GM12878 (cell line): Measurements from ENCODE around the gene MTFP1. TPM values are rescaled to one million over a fixed set of nuclear protein-coding genes. Genes with fewer than 3 reads are reported as not detected.

Source experiments
- ATAC-seq: fragments of 200-7000 bp; cut with Tn5 transposase; 3 replicates; pipeline ENCODE4 v1.9.1; 2020; ENCODE audit warnings: mild to moderate bottlenecking, moderate library complexity
- BruUV-seq: library from RNA; stranded (reverse); fragments of 400-500 nt; replicated peaks from 2 replicates; lab custom pipeline; 2021; lab: Mats Ljungman, UMichigan
- CTCF ChIA-PET: fragments of 300-600 bp; sonication (Branson Sonifier 250); formaldehyde crosslinking; extraction: SDS; loops from one replicate; lab custom pipeline; 2021; ENCODE audit warnings: inconsistent platforms; lab: Yijun Ruan, JAX
- POLR2A ChIA-PET: fragments of 350-600 bp; formaldehyde crosslinking; extraction: SDS; loops from one replicate; lab custom pipeline; 2021; ENCODE audit warnings: inconsistent platforms; lab: Charles Lee
- RAD21 ChIA-PET: fragments of 300-600 bp; sonication (Branson Sonifier 250); formaldehyde crosslinking; loops from one replicate; lab custom pipeline; 2023; ENCODE audit warnings: antibody characterized with exemption; ENCODE audit not compliant: unreplicated experiment; lab: Charles Lee
- SMC1A ChIA-PET: fragments of 300-600 bp; sonication (Branson Sonifier 250); formaldehyde crosslinking; loops from one replicate; lab custom pipeline; 2023; ENCODE audit not compliant: unreplicated experiment, uncharacterized antibody; lab: Charles Lee
- DNase-seq: peaks from one replicate; pipeline ENCODE4 v3.0.0-alpha.2; 2011; ENCODE audit warnings: low read depth, low spot score
- FAIRE-seq: peaks from 3 replicates; lab custom pipeline; 2011; peaks lifted over from hg19 to GRCh38; lab: Jason Lieb, UNC
- H2AFZ ChIP-seq: 2 replicates; pipeline ENCODE4 v1.6.0; 2011; ENCODE audit warnings: low read depth, low read length, control low read depth; ENCODE audit not compliant: control insufficient read depth
- H3K27ac ChIP-seq: 2 replicates; pipeline ENCODE4 v1.5.1; 2011; ENCODE audit warnings: control low read depth; ENCODE audit not compliant: control insufficient read depth, insufficient read depth
- H3K27me3 ChIP-seq, 2 experiments: replicated peaks in 1 of 2; 2 replicates each; pipeline versions ENCODE4 v1.6.0 to v1.6.1; 2011; ENCODE audit warnings: low read length in 1 of 2; ENCODE audit not compliant: control insufficient read depth in 2 of 2, insufficient read depth in 2 of 2
- H3K36me3 ChIP-seq, 2 experiments: 2 replicates each; pipeline ENCODE4 v1.5.1; 2011; ENCODE audit warnings: low read length in 1 of 2; ENCODE audit not compliant: control insufficient read depth in 2 of 2, insufficient read depth in 2 of 2
- H3K4me1 ChIP-seq: 2 replicates; pipeline ENCODE4 v1.6.1; 2011; ENCODE audit warnings: mild to moderate bottlenecking, low read length, moderate library complexity, mixed read lengths; ENCODE audit not compliant: control insufficient read depth, insufficient read depth
- H3K4me2 ChIP-seq: 2 replicates; pipeline ENCODE4 v1.6.0; 2011; ENCODE audit warnings: control low read depth; ENCODE audit not compliant: control insufficient read depth, insufficient read depth
- H3K4me3 ChIP-seq: fragments of 200-600 bp; sonication (generic); 2 replicates; pipeline ENCODE4 v1.5.1; 2016
- H3K79me2 ChIP-seq: 2 replicates; pipeline ENCODE4 v1.6.0; 2011; ENCODE audit warnings: low read length; ENCODE audit not compliant: control insufficient read depth, insufficient read depth
- H3K9ac ChIP-seq: 2 replicates; pipeline ENCODE4 v1.8.0; 2011; ENCODE audit warnings: low read length, control low read depth, mixed read lengths; ENCODE audit not compliant: control insufficient read depth, insufficient read depth
- H3K9me3 ChIP-seq: replicated peaks from 3 replicates; pipeline ENCODE4 v1.5.1; 2011; ENCODE audit warnings: mild to moderate bottlenecking, low read length; ENCODE audit not compliant: control insufficient read depth, insufficient read depth
- H4K20me1 ChIP-seq: 2 replicates; pipeline ENCODE4 v1.6.0; 2011; ENCODE audit not compliant: control insufficient read depth, insufficient read depth
- ATF3 ChIP-seq: IDR thresholded peaks from 2 replicates; pipeline ENCODE4 v1.6.1; 2011; ENCODE audit warnings: low read depth, mild to moderate bottlenecking, low read length, moderate library complexity, borderline replicate concordance; ENCODE audit errors: extremely low read depth
- BCL3 ChIP-seq: IDR thresholded peaks from 2 replicates; pipeline ENCODE4 v1.6.1; 2011; ENCODE audit warnings: borderline replicate concordance, low read depth, mild to moderate bottlenecking, moderate library complexity, low read length; ENCODE audit not compliant: insufficient read depth, poor library complexity, severe bottlenecking
- FOS ChIP-seq: IDR thresholded peaks from 3 replicates; pipeline ENCODE4 v1.6.1; 2011; ENCODE audit warnings: borderline replicate concordance; ENCODE audit not compliant: insufficient read length; ENCODE audit errors: extremely low read depth
- KDM1A ChIP-seq: fragments of 200-600 bp; sonication (generic); IDR thresholded peaks from 2 replicates; pipeline ENCODE4 v1.6.1; 2016; ENCODE audit warnings: borderline replicate concordance
- MTA3 ChIP-seq: IDR thresholded peaks from 2 replicates; pipeline ENCODE4 v1.6.1; 2012; ENCODE audit warnings: low read length, inconsistent platforms, borderline replicate concordance
- NR2C2 ChIP-seq: IDR thresholded peaks from 2 replicates; pipeline ENCODE4 v1.6.1; 2011; ENCODE audit warnings: borderline replicate concordance, low read depth; ENCODE audit not compliant: control insufficient read depth, insufficient read length
- WGBS: methylation state at CpG from one replicate; pipeline ENCODE4 v1.1.6; 2016; ENCODE audit warnings: low lambda C conversion rate; ENCODE audit not compliant: insufficient replicate concordance, insufficient coverage; ENCODE audit errors: missing lambda C conversion rate; 5-methylcytosine and 5-hydroxymethylcytosine counted together
- in situ Hi-C: fragments of 300-500 bp; cut with MboI; formaldehyde crosslinking; loops from 9 replicates; pipeline ENCODE4 v1.14.3; 2018; ENCODE audit warnings: mixed read lengths
- intact Hi-C: fragments of 100-400 bp; cut with micrococcal nuclease; formaldehyde crosslinking; loops from one replicate; pipeline ENCODE4 v1.14.2; 2022; ENCODE audit not compliant: unreplicated experiment
- polyA plus RNA-seq, 11 experiments: library from polyadenylated mRNA; depleted of rRNA in 4 of 11; unstranded in 6 of 11; stranded (reverse) in 5 of 11; fragments of >200 nt; fragmentation: Nextera tagmentation in 4 of 11; fragmentation: Illumina TruSeq in 1 of 11; extraction: Ambion mirVana in 4 of 11; extraction: Trizol in 1 of 11; gene quantifications; 1 replicate in 1 of 11; 2 replicates in 10 of 11; pipeline versions ENCODE4 v1.2.1 to v1.2.3, GENCODE V29; 2011 to 2016; ENCODE audit warnings: inconsistent platforms in 2 of 11, missing spikeins in 2 of 11, low read depth in 1 of 11
- total RNA-seq, 4 experiments: library from RNA; depleted of rRNA in 3 of 4; stranded (reverse); fragments of >200 nt in 3 of 4; fragmentation: Illumina TruSeq in 1 of 4; extraction: Trizol in 1 of 4; gene quantifications; 2 replicates each; pipeline versions ENCODE4 v1.2.1 to v1.2.3, GENCODE V29; 2013 to 2021

MTFP1 gene
- total and polyA plus RNA-seq, 10 of the 15 experiments (the other 5 are each of a cell fraction or from before 2014, with no cell fraction given): 20.5 to 133 (median 59.8) TPM

- H3K27ac ChIP-seq: no peak overlapping the region
- no peaks in the 10 kb centered on the region for H3K79me2 ChIP-seq
- ATAC-seq: no peak
- FAIRE-seq: no peak
- no peak for TF ChIP-seq FOS
- TF ChIP-seq KDM1A: no peak
- TF ChIP-seq MTA3: no peak
- no peak for TF ChIP-seq NR2C2
- TF ChIP-seq BCL3: no peak
- no peak for TF ChIP-seq ATF3
- ChIA-PET CTCF (interaction anchor here (0.8 to 3.8 kb wide), 6 partner anchors 9 to 171 kb away, joined by 3 to 21 read pairs (median 4); partner anchors contain the start of gene MTFP1), SMC1A (interaction anchor here (1.2 to 2.2 kb wide), 3 partner anchors 9 to 12 kb away, joined by 4 to 11 read pairs (median 5); no protein-coding TSS in a partner anchor), RAD21 (interaction anchor here (0.9 to 1.4 kb wide), 2 partner anchors 40 to 145 kb away, joined by 3 read pairs; no protein-coding TSS in a partner anchor), POLR2A (interaction anchor here (1.5 kb wide), 1 partner anchor 10 kb away, joined by 8 read pairs; no protein-coding TSS in a partner anchor)
- no peaks in the 10 kb centered on the region for H4K20me1 ChIP-seq
- H3K9ac ChIP-seq: no peak overlapping the region
- H3K4me1 ChIP-seq: peaks cover 8% of the 10 kb centered on the region
- in situ Hi-C loops: no loop called here
- H3K4me3 ChIP-seq: no peak overlapping the region
- peaks cover 8% of the 10 kb centered on the region; the same call in 2 of the 3 replicates for H3K9me3 ChIP-seq
- H3K36me3 ChIP-seq: peaks cover 3 to 6% of the 10 kb centered on the region in 2 experiments; a peak in 2 of 4 replicates
- no peak for DNase-seq
- H3K4me2 ChIP-seq: no peak overlapping the region
- no TSS peak for BruUV-seq
- 78% methylated on average over 3 of the region's 3 CpGs for WGBS
- H2AFZ ChIP-seq: no peak overlapping the region
- intact Hi-C loops: no loop called here
- H3K27me3 ChIP-seq: no peaks in the 10 kb centered on the region
Measured at GRCh38 chr22:30433227-30433626, 7.7 kb downstream of the MTFP1 start.
